ENCODE measurements around the gene NRP1. TPM values are rescaled to one million over a fixed set of nuclear protein-coding genes. Genes with fewer than 3 reads are reported as not detected.

Gene NRP1
- polyA plus RNA-seq, 4 donors, result 146 to 158 (median 155) TPM

- DNase-seq (ENCODE audit: low read depth in 4 of 4, low spot score in 3 of 4), result no peak
These were observed 197.0 kb downstream of the NRP1 start for GRCh38 chr10:33137356-33138005.

GRCh38 chr10:33136781-33137180 is 197.7 kb downstream of the NRP1 start:
- DNase-seq (ENCODE audit: low read depth in 4 of 4, low spot score in 3 of 4), result no peak

GRCh38 chr10:33136271-33136670 is 198.2 kb downstream of the NRP1 start:
- no peak for DNase-seq (ENCODE audit: low read depth in 4 of 4, low spot score in 3 of 4)

GRCh38 chr10:33134011-33134751 is 200.3 kb downstream of the NRP1 start:
- DNase-seq (ENCODE audit: low read depth in 4 of 4, low spot score in 3 of 4), result no peak

- DNase-seq (ENCODE audit: low read depth in 4 of 4, low spot score in 3 of 4), result no peak
These were observed 200.9 kb downstream of the NRP1 start for GRCh38 chr10:33133557-33133956.

- DNase-seq (ENCODE audit: low read depth in 4 of 4, low spot score in 3 of 4), result no peak
These were observed 201.8 kb downstream of the NRP1 start for GRCh38 chr10:33132626-33133025.

GRCh38 chr10:33129996-33130386 is 204.5 kb downstream of the NRP1 start:
- DNase-seq (ENCODE audit: low read depth in 4 of 4, low spot score in 3 of 4), result no peak

- no peak for DNase-seq (ENCODE audit: low read depth in 4 of 4, low spot score in 3 of 4)
These were observed 205.1 kb downstream of the NRP1 start for GRCh38 chr10:33129141-33129995.

GRCh38 chr10:33127622-33128021 is 206.8 kb downstream of the NRP1 start:
- DNase-seq (ENCODE audit: low read depth in 4 of 4, low spot score in 3 of 4), result no peak
